Suprapubic skin (tissue), 4 donors: ENCODE results near the gene MIPOL1.

Experiments
- EP300 ChIP-seq: sonication (generic); formaldehyde crosslinking; IDR thresholded peaks from one replicate; pipeline ENCODE4 v1.6.1; 2017; ENCODE audit warnings: antibody characterized with exemption
- POLR2A ChIP-seq, 2 donors: fragments of 450-650 bp; IDR thresholded peaks; one replicate each; pipeline ENCODE4 v1.6.1; 2017; ENCODE audit warnings: antibody characterized with exemption in 2 of 2, mild to moderate bottlenecking in 2 of 2, moderate library complexity in 2 of 2
- POLR2AphosphoS5 ChIP-seq, 3 donors: sonication (generic); formaldehyde crosslinking; IDR thresholded peaks; one replicate each; pipeline ENCODE4 v1.6.1; 2017; ENCODE audit warnings: antibody characterized with exemption in 3 of 3
- TF ChIP-seq, protein P1 (sequence below), 2 donors: fragments of 200-600 bp in 1 of 2; fragments of 450-650 bp in 1 of 2; sonication (generic) in 1 of 2; IDR thresholded peaks; one replicate each; pipeline ENCODE4 v1.5.1; 2016 to 2019; ENCODE audit warnings: antibody characterized with exemption in 2 of 2, mild to moderate bottlenecking in 1 of 2, moderate library complexity in 1 of 2

- TF ChIP-seq POLR2A (IDR thresholded peaks at IDR 0.05): no peak
- TF ChIP-seq, protein P1, sequence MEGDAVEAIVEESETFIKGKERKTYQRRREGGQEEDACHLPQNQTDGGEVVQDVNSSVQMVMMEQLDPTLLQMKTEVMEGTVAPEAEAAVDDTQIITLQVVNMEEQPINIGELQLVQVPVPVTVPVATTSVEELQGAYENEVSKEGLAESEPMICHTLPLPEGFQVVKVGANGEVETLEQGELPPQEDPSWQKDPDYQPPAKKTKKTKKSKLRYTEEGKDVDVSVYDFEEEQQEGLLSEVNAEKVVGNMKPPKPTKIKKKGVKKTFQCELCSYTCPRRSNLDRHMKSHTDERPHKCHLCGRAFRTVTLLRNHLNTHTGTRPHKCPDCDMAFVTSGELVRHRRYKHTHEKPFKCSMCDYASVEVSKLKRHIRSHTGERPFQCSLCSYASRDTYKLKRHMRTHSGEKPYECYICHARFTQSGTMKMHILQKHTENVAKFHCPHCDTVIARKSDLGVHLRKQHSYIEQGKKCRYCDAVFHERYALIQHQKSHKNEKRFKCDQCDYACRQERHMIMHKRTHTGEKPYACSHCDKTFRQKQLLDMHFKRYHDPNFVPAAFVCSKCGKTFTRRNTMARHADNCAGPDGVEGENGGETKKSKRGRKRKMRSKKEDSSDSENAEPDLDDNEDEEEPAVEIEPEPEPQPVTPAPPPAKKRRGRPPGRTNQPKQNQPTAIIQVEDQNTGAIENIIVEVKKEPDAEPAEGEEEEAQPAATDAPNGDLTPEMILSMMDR (IDR thresholded peaks at IDR 0.05): no peak
- no peak for TF ChIP-seq POLR2AphosphoS5 (IDR thresholded peaks at IDR 0.05)
- TF ChIP-seq EP300: no peak
These were observed 299.7 kb downstream of the MIPOL1 start for GRCh38 chr14:37497422-37497821.
